Upper lobe of left lung (tissue), 4 donors: ENCODE measurements around the gene WIPI1.

Source experiments
- CTCF ChIP-seq, 6 experiments: fragments of 450-650 bp in 4 of 6; fragments of 200-600 bp in 2 of 6; sonication (generic) in 2 of 6; IDR thresholded peaks; one replicate each; pipeline ENCODE4 v1.5.1; 2016 to 2019; ENCODE audit warnings: antibody characterized with exemption in 6 of 6
- POLR2A ChIP-seq, 4 donors: fragments of 450-650 bp; IDR thresholded peaks; one replicate each; pipeline ENCODE4 v1.5.1; 2016 to 2017; ENCODE audit warnings: antibody characterized with exemption in 4 of 4, mild to moderate bottlenecking in 2 of 4

DNA sequence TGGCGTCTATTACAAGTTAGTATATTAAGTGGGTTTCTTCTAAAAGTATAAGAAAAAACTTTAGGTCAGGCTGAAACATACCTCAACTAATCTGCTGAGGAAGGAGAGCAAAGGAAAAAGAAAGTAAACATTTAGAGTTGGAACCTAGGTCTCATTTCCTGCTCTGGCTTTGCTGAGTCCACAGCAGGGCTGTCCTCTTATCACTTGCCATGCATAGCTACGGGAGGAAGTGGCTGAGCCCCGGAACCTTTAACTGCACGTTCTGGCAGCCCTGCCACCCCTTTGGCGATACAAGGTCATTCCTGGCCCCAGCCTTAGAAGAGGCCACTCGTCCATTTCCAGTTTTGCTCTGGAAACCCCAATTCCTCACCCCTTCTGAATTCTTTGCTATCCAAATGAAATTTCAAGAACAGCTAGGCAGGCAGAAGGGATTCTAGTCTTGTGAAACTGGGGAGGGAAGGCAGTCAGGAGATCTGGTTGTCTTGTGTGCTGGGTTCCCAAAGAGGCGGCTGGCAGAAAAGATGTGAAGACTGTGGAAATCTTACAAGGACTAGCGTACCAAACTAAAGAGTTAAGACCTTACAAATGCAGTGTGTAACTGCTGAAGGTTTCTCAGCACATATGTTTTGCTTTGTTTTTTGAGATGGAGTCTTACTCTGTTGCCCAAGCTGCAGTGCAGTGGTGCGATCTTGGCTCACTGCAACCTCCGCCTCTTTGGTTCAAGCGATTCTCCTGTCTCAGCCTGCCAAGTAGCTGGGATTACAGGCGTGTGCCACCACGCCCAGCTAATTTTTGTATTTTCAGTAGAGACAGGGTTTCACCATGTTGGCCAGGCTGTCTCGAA, 19.1 kb downstream of the WIPI1 start:
- TF ChIP-seq POLR2A (IDR thresholded peaks at IDR 0.05) (no peak), CTCF (IDR thresholded peaks at IDR 0.05) (no peak)
